NCI-H1105 (cell line): ENCODE measurements around the gene HSPA1A.

Experiments
- DNase-seq: peaks from one replicate; lab custom pipeline; 2025; lab: John Stamatoyannopoulos, UW

The HSPA1A gene

DNA sequence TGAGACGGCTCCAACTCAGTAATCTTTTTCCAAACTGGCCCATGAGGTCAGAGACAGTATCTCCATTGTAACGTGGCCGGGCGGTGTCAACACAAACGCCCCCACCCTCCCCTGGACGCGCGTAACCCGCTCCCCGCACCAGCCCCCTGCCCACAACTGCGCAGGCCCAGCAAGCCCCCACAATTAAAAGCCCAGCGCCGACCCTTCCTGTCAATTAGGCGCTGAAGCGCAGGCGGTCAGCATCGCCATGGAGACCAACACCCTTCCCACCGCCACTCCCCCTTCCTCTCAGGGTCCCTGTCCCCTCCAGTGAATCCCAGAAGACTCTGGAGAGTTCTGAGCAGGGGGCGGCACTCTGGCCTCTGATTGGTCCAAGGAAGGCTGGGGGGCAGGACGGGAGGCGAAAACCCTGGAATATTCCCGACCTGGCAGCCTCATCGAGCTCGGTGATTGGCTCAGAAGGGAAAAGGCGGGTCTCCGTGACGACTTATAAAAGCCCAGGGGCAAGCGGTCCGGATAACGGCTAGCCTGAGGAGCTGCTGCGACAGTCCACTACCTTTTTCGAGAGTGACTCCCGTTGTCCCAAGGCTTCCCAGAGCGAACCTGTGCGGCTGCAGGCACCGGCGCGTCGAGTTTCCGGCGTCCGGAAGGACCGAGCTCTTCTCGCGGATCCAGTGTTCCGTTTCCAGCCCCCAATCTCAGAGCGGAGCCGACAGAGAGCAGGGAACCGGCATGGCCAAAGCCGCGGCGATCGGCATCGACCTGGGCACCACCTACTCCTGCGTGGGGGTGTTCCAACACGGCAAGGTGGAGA lies at the start of gene HSPA1A, which contains the start of gene HSPA1L:
Gene HSPA1A (plus strand): TSS at position 519 of the 814 bp plus-strand sequence. CDS start 214 bp downstream, at position 733.
Gene HSPA1L (minus strand): TSS at position 259 of the 814 bp plus-strand sequence. CDS start 3,311 bp downstream, outside the sequence.
- DNase-seq: peak; percentile 96

DNA sequence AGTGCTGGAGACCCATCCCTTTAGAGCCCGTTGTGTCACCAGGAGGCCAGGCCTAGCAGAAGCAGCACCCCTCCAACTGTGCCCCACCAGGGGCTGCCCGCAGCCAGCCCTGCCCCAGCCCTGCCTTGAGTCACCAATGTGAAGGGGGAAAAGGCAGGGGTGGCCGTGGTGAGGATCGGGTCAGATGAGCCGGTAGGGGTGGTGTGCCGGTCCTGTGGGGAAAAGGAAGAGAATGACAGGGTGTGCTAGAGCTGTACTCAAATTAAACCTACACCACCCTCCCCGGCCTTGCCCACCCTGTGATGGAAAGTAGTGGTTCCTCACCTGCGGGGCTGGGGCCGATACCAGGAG lies 49.8 kb upstream of the HSPA1A start:
- DNase-seq: no peak

DNA sequence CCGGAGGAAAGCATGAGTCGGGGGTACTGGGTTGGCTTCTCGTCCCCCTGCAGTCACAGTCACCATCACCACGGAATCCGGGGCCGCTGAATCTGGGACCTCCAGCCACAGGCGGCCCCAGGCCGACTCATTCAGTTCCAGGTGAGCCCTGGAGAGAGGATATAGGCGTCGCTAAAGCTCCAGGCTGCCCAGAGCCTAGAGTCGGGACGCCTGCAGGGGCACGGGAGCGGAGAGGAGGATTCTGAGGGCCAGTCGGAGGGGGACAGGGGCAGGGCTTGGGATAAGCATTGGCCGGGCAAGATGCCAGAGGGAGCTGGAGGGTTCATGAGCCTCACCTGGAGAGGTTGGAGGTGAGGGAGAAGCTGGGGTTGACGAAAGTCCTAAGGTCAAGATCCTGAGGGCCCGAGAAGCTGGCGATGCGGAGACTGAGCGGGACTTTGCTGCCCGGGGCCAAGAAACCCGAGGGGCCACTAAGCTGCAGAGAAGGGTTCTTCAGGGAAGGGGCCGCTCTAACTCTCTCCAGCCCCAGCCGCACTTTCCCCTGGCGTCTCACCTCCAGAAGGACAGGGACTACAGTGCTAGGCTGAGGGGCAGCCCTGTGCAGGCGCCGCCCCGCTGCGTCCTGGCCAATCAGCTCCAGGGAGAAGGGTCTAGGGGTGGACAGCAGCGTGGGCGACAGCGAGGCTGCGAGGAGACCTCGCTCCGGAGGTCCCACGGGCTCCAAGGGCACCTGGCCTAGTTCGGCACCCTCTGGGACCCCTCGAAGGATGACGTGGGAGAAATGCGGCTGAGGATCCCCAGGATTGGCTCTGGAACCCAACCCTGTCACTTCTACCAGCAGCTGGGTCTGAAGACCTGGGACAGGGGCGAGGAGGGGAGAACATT lies 49.2 kb upstream of the HSPA1A start:
- DNase-seq: no peak

DNA sequence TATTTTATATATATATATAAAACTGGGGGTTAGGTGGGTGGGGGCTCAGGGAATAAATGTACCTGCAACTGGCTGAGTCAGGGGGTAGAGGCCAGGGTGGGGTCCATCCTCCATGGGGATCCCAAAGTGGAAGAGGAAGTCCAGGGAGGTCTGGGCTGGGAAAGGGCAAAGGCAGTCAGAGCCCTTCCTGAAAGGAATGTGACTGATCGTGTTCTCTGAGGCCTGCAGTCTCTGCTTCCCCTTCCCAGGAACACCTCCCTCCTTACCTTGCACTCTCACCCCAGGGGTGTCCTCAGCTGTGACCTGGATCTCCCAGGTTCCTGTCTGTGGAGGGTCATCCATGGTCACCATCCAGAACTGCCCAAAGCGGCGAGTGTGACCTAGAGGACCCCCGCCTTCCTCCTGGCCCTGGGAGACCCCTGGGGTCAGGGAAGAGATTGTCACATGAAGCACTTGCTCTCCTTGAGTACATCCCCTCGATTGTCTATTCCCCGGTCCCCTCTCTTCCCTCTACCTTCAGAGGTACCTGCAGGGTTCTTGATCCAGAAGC lies 48.2 kb upstream of the HSPA1A start:
- no peak for DNase-seq

DNA sequence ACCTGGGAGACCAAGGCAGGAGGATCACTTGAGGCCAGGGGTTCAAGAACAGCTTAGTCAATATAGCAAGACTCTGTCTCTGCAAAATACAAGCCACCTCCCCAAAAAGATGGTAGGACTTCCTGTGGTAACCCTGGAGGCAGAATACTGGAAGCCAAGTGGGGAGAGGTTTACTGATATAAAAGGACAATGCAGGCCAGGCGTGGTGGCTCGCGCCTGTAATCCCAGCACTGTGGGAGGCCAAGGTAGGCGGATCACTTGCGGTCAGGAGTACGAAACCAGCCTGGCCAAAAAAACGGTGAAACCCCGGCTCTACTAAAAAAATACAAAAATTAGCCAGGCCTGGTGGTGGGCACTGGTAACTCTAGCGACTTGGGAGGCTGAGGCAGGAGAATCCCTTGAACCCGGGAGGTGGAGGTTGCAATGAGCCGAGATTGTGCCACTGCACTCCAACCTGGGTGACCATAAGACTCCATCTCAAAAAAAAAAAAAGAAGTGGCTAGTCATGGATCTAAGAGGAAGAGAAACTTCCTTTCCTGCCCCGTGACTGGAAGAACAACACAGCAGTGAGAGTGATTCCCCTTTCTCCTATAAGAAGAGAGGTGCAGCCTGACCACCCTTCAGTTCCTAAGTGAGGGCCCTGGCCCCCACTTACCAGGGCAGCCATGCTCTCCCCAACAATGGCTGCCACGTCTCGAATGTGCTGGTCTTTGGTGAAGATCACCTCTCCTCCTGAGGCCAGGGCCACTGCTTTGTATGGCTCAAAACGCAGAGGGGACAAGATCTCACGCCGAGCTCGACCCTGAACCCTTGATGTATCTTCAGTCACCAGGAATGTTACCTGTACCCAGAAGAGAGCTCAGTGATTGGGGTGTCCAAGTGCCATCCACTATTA lies 46.7 kb upstream of the HSPA1A start:
- no peak for DNase-seq

DNA sequence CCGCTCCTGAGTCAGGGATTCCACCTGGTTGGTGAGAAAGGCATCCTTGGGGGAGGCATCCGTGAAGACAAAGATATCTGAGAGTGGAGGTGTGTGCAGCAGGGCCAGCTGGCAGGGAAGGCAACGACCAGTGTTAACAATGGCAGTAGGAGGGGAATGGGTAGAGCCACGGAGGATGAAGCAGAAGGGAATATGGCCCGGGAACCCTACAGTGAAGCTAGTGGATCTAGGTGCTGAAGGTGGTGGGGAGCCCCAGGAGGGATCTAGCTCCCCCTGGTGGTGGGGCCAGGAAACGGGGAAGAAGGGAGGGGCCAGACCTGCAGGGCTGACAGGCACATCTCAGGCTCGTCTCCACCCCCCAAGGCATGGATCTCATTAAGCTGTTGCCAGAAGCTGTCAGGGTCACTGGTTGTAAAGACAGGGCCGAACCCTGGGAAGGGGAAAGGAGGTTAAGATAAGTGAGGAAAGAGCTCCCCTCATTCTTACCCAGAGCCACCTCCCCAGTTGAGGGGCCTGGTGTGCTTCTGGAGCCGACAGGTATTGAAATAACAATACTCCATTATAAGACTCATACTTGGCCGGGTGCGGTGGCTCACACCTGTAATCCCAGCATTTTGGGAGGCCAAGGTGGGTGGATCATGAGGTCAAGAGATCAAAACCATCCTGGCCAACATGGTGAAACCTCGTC lies 45.5 kb upstream of the HSPA1A start:
- peak; percentile 53 for DNase-seq

DNA sequence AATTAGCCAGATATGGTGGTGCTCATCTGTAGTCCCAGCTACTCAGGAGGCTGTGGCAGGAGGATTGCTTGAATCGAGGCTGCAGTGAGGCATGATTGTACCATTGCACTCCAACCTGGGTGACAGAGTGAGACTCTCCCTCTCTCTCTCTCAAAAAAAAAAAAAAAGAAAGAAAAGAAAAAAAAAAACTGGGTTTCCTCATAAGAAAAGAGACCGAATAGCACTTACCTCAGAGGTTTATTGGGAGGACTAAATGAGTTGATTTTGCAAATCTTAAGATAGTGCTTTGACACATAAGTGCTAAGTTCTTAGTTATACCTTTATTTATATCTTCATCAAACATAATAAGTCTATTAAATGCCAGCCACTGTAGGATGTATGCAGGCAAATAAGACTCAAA lies 44.5 kb upstream of the HSPA1A start:
- DNase-seq: no peak

DNA sequence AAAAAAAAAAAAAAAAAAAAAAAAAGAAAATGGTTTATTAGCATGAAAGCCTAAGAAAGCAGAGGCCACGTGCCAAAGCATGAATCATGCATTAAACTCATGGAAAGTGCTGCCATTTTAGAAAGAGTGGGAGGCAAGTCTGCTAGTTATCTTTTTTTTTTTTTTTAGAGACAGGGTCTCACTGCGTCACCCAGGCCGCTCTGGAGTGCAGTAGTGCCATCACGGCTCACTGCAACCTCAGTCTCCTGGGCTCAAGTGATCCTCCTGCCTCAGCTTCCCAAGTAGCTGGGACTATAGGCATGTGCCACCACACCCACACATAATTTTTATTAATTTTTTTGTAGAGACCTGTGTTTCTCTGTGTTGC lies 43.4 kb upstream of the HSPA1A start:
- DNase-seq: no peak

DNA sequence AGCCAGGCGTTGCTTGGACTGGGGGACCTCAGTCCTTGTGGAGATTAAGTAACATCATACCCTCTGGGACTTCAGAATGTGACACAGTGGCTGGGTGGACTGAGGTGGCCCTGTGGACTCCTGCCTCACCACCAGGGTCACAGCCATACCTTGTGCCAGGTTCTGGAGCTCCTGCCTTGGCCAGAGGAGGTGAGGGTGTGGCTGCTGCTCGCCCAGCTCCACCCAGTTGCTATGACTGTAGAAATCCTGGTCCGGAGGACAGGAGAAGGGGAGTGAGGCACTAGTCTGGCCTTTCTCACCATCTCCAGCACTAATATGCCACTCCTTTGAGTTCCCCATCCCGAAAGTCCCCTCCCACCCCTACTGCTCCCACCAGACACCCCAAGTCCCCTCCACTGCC lies 40.2 kb upstream of the HSPA1A start:
- no peak for DNase-seq

DNA sequence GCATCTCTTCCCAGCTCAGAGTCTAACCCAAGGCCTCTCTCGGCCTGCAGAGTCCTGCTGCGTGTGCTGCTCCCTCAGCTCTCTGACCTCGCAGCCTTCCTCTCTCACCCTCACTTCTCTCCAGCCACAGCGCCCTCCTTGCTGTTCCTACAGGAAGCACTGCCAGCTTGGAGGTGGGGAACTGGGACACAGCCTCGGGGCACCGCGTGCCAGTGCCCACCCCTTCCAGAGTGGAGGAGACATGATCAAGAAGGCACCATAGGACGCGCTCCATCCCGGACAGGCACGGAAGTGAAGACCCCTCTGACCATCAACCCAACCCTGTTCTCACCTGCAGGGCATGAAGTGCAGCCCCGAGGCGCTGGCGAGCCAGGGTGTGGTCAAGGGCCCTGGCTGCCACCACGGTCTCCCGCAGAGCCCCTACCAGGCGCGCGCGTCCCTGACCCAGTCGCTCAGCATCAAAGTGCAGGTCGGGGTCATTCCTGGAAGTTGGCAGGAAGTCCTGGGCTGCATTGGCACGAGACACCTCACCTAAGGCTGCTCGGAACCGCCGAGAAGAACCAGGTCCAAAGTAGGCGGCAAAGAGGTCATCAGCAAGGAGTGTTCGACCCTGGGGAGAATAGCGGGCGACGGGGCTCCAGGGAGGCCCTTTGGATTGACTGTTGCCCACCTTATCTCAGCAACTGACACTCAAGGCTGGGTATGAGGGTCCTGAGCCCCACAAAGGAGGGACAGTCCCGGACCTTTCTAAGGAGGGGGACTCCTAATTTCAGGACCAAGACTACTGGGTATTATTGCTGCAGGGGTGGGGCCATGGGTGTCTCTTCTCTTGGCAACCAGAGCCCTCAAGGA lies 39.5 kb upstream of the HSPA1A start:
- DNase-seq: no peak

DNA sequence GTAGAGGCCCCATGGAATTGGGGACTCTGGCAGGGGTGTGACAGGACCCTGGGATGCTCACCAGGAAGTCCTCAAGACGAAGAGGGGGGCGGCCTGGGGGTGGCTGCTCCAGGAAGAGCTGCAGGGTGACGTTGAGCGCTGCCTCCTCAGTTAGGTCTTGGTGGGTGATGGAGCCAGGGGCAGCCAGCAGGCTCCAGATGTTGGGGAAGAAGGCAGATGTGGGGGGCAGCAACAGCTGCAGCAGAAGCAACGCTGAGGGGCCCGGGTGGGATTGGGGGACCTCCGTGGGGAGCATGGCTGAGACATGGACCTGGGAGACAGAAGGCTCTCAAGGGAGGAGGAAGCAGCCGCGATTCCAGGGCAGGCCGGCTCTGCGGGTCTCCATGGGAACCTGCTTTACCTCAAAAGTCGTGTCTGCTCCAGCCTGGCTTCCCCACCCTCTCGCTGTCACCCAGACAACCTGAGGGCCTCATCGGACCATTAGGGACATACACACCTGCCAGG lies 38.8 kb upstream of the HSPA1A start:
- DNase-seq: no peak

DNA sequence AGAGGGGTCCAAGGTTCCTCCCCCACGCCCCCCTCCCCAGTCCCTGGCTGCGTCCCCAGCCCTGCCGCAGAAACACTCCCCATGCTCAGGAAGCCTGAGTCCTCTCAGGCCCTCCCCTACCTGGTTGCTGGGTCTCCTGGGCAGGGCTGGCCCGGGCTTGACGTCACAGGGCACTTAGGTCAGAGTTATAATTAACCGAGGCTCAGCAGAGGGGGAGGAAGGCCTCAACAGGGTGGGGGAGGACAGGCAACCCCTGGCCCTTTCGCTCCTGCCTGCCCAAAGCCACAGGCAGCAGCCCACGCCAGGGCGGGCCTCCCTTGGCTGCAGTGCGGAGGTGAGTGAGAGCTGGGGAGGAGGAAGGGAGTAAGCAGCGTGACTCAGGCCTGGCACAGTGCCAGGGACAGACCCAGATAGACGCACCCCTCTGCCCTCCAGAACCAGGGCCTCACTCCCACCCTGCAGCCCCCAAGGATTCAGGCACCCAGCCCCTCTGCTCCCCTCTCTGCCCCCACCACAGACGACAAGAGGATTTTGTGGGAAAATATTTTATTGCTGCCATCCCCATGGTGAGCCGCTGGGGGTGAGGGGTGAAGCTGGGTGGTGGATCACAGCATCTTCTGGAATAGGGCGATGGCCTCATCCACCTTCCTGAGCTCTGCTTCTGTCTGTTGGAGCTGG lies 38.2 kb upstream of the HSPA1A start, which contains the start of gene VWA7:
Gene VWA7 (minus strand): TSS at position 340 of the 678 bp plus-strand sequence. CDS start 549 bp downstream, outside the sequence.
- peak; percentile 72 for DNase-seq

DNA sequence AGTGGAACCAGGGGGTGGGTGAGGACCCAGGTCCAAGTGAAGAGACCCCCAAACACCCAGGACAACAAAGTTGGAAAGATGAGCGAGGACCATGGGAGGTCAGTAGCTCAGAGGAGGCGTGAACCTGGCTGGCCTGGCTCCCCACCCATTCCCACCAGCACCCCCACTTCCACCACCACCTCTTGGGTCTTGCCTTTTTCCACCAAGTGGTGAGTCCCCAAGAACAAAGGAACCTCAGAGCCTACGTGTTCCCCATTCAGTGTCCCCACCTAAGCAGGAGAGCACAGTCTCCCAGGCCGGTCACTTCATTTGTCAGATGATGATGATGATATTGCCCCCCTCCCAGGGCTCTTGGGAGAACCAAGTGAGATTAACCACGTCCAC lies 37.7 kb upstream of the HSPA1A start:
- DNase-seq: no peak

DNA sequence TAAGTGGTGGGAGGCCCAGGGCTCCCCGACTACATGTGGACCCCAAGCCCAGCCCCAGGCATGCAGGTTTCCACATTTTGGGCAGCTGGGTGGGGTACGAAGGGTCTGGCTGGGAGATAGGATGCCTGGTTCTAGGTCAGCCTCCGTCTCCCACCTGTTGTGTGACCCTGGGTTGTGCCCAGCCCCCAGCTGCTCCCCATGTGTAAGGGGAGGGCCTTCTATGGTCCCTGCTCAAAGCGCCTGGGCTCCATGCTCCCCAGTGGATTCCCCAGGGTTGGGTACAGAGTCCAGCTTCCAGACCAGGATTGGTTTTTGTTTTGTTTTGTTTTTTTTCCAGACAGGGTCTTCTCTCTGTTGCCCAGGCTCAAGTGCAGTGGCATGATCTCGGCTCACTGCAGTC lies 37.1 kb upstream of the HSPA1A start:
- DNase-seq: no peak

DNA sequence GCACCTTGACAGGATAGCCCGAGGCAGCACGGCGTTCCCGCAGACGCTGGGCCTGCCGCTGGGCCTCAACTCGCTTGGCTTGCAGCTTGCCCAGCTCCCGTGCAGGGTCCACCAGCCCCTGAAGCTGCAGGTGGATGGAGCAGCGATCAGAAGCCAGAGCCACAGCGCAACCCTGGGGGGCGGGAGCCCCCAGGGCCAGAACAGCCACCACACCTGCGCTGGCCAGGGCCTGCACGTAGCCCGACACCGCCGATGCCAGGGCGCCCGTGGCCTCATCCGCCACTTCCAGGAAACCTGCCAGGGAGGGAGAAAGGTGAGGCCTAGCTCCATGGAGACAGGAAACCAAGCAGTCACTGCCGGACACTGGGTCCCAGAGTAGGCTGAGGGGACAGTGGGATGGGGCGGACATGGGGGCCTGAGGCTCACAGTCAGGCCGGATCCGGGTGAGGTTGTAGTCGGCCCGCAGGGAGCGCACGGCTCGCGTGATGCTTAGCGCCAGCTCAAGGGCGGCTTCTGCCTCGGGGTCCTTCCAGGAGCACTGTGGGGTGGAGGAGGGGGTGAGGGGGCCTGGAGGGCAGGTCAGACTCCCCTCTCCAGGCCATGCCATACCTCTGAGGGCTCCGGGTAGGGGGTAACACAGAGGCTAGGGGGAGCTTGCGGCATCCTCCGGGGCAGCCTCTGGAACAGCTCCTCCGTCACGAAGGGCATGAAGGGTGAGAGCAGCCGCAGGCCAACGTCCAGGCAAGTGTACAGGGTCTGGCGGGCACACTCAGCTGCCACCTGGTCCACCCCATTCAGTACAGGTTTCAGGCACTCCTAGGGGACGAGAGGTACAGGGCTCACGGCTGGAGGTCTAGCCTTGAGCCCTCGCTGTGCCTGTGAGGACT lies 36.1 kb upstream of the HSPA1A start:
- DNase-seq: no peak

DNA sequence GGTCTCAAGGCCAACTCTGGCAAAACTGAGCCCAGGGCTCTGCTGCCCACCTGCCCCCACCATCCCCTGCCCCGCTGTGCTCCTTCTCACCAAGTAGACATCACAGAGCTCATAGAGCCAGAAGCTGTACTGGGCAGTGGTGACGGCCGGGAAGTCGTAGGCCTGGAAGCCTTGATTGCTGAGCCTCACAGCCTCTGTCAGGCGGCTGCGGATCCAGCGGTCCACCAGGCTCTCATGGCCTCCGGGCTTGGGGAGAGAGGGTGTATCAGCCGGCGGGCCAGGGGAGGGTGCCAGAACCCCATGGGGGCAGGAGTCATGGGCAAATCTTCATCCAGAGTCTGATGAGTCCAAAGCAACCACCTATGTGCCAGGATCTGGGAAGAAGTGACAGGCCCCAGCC lies 35.4 kb upstream of the HSPA1A start:
- no peak for DNase-seq

DNA sequence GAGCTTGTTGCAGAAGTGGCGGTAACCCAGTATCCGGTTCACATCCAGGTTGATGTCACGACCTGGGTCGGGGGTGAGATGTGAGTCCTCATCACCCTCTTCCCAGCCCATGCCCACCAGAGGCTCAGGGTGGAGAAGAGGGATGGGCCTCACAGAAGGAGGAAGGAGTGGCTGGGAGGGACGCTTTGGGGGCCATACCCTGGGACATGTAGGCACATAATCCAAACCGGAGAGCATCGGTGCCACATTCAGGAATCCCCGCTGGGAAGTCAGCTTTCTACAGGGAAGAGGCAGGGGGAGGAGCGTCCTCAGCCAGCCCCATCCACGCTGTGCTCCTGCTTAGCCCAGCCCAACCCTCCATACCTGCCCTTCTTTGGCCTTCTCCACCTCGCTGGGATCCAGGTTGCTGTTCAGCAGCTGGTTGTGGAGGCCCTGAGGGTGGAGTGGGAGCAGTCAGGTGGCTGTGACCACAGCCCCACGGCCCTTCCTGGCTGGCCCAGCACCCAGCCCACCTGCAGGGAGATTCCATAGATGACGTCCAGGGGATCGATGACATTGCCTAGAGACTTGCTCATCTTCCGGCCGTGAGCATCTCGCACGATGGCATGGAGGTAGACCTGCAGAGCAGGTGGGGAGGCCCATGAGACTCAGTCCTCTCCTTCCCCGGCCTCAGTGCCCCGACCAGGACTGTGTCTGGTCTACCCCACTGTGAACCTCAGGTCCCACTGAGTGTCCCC lies 34.7 kb upstream of the HSPA1A start:
- DNase-seq: no peak
